Measurements from ENCODE around the gene CFAP251. TPM values are rescaled to one million over a fixed set of nuclear protein-coding genes. Genes with fewer than 3 reads are reported as not detected.

CFAP251 gene
- total RNA-seq, 1 experiment from 2014 or later: 2.6 TPM

GRCh38 chr12:121996050-121996944 lies 77.9 kb downstream of the CFAP251 start:
- H2AFZ ChIP-seq (ENCODE audit: low read depth, low read length, poor library complexity, severe bottlenecking): no peak overlapping the region
- ATAC-seq (no peak), DNase-seq (ENCODE audit: low read depth, low spot score) (no peak)
- H3K36me3 ChIP-seq (ENCODE audit: control insufficient read depth in 1 of 2, insufficient read depth in 2 of 2, low read length in 2 of 2): no peaks in the 10 kb centered on the region
- peaks cover 3 to 8% of the 10 kb centered on the region in 2 experiments; a peak in 2 of 4 replicates for H3K9me3 ChIP-seq (ENCODE audit: control insufficient read depth in 1 of 2, insufficient read depth in 1 of 2, low read depth in 1 of 2, low read length in 2 of 2)
- TF ChIP-seq JUND (IDR thresholded peaks at IDR 0.05): no peak
- no peak for TF ChIP-seq ATF3 (IDR thresholded peaks at IDR 0.05)
- no peak for TF ChIP-seq MAX (IDR thresholded peaks at IDR 0.05)
- no peak for TF ChIP-seq EZH2phosphoT487 (IDR thresholded peaks at IDR 0.05; ENCODE audit: borderline replicate concordance)
- TF ChIP-seq SP1 (IDR thresholded peaks at IDR 0.05; ENCODE audit: low read depth): no peak
- no peak for TF ChIP-seq POLR2AphosphoS5 (IDR thresholded peaks at IDR 0.05; ENCODE audit: low read depth, low read length)
- TF ChIP-seq, protein P1, sequence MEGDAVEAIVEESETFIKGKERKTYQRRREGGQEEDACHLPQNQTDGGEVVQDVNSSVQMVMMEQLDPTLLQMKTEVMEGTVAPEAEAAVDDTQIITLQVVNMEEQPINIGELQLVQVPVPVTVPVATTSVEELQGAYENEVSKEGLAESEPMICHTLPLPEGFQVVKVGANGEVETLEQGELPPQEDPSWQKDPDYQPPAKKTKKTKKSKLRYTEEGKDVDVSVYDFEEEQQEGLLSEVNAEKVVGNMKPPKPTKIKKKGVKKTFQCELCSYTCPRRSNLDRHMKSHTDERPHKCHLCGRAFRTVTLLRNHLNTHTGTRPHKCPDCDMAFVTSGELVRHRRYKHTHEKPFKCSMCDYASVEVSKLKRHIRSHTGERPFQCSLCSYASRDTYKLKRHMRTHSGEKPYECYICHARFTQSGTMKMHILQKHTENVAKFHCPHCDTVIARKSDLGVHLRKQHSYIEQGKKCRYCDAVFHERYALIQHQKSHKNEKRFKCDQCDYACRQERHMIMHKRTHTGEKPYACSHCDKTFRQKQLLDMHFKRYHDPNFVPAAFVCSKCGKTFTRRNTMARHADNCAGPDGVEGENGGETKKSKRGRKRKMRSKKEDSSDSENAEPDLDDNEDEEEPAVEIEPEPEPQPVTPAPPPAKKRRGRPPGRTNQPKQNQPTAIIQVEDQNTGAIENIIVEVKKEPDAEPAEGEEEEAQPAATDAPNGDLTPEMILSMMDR (IDR thresholded peaks at IDR 0.05 in 2 of 3, conservative IDR thresholded peaks at IDR 0.05 in 1 of 3; ENCODE audit: borderline replicate concordance in 1 of 3, insufficient read depth in 1 of 3, low read depth in 2 of 3, low read length in 2 of 3): no peak
- TF ChIP-seq ELF1 (IDR thresholded peaks at IDR 0.05; ENCODE audit: borderline replicate concordance, low read depth): no peak
- TF ChIP-seq EGR1 (IDR thresholded peaks at IDR 0.05; ENCODE audit: low read depth): no peak
- TF ChIP-seq CEBPB (IDR thresholded peaks at IDR 0.05; ENCODE audit: low read depth): no peak
- no peak for TF ChIP-seq TCF7L2 (IDR thresholded peaks at IDR 0.05; ENCODE audit: borderline replicate concordance, extremely low read depth, insufficient read depth, insufficient read length)
- TF ChIP-seq, protein P2, sequence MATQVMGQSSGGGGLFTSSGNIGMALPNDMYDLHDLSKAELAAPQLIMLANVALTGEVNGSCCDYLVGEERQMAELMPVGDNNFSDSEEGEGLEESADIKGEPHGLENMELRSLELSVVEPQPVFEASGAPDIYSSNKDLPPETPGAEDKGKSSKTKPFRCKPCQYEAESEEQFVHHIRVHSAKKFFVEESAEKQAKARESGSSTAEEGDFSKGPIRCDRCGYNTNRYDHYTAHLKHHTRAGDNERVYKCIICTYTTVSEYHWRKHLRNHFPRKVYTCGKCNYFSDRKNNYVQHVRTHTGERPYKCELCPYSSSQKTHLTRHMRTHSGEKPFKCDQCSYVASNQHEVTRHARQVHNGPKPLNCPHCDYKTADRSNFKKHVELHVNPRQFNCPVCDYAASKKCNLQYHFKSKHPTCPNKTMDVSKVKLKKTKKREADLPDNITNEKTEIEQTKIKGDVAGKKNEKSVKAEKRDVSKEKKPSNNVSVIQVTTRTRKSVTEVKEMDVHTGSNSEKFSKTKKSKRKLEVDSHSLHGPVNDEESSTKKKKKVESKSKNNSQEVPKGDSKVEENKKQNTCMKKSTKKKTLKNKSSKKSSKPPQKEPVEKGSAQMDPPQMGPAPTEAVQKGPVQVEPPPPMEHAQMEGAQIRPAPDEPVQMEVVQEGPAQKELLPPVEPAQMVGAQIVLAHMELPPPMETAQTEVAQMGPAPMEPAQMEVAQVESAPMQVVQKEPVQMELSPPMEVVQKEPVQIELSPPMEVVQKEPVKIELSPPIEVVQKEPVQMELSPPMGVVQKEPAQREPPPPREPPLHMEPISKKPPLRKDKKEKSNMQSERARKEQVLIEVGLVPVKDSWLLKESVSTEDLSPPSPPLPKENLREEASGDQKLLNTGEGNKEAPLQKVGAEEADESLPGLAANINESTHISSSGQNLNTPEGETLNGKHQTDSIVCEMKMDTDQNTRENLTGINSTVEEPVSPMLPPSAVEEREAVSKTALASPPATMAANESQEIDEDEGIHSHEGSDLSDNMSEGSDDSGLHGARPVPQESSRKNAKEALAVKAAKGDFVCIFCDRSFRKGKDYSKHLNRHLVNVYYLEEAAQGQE (IDR thresholded peaks at IDR 0.05; ENCODE audit: low read depth): no peak
- TF ChIP-seq SIN3A (IDR thresholded peaks at IDR 0.05; ENCODE audit: low read depth): no peak
- TF ChIP-seq SRF (IDR thresholded peaks at IDR 0.05; ENCODE audit: low read depth): no peak
- no peak for TF ChIP-seq ZFX (IDR thresholded peaks at IDR 0.05)
- TF ChIP-seq, protein P3, sequence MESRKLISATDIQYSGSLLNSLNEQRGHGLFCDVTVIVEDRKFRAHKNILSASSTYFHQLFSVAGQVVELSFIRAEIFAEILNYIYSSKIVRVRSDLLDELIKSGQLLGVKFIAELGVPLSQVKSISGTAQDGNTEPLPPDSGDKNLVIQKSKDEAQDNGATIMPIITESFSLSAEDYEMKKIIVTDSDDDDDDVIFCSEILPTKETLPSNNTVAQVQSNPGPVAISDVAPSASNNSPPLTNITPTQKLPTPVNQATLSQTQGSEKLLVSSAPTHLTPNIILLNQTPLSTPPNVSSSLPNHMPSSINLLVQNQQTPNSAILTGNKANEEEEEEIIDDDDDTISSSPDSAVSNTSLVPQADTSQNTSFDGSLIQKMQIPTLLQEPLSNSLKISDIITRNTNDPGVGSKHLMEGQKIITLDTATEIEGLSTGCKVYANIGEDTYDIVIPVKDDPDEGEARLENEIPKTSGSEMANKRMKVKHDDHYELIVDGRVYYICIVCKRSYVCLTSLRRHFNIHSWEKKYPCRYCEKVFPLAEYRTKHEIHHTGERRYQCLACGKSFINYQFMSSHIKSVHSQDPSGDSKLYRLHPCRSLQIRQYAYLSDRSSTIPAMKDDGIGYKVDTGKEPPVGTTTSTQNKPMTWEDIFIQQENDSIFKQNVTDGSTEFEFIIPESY (IDR thresholded peaks at IDR 0.05; ENCODE audit: extremely low read depth, insufficient replicate concordance, low read length): no peak
- no peak for TF ChIP-seq EZH2 (IDR thresholded peaks at IDR 0.05)
- CTCF ChIA-PET: no interaction called here
- H3K27me3 ChIP-seq (ENCODE audit: insufficient read depth, low read length): no peaks in the 10 kb centered on the region
- H3K4me1 ChIP-seq (ENCODE audit: control insufficient read depth in 1 of 2, insufficient read depth in 2 of 2, low read length in 2 of 2): no peaks in the 10 kb centered on the region; a peak in 1 of 4 replicates
- no TSS peak for BruUV-seq (replicated peaks)
- no peak overlapping the region for H3K27ac ChIP-seq (ENCODE audit: low read depth, low read length)
- no peaks in the 10 kb centered on the region for H3K79me2 ChIP-seq (ENCODE audit: insufficient read depth, low read length)
- H3K4me2 ChIP-seq (ENCODE audit: low read length): no peak overlapping the region
- no peaks in the 10 kb centered on the region for H4K20me1 ChIP-seq (ENCODE audit: insufficient read depth)
- RAD21 ChIA-PET (ENCODE audit: low non-redundant PET in 1 of 2, low total read pairs in 2 of 2, uncharacterized antibody in 2 of 2, unreplicated experiment in 2 of 2): no interaction called here
- no peak overlapping the region for H3K4me3 ChIP-seq (replicated peaks in 1 of 2; ENCODE audit: low read depth in 1 of 2, low read length in 2 of 2)
- H3K9ac ChIP-seq (ENCODE audit: low read length): no peak overlapping the region
- no peaks in the 10 kb centered on the region for H3K9me2 ChIP-seq (ENCODE audit: insufficient read depth)
- POLR2A ChIA-PET: no interaction called here
- intact Hi-C loops (cut with micrococcal nuclease): no loop called here

Measured in HCT116 (cell line).